Fibroblast of pulmonary artery (primary cell): ENCODE data around the gene SUN1.

ENCODE experiments used
- DNase-seq: peaks from one replicate; pipeline ENCODE4 v3.0.0-alpha.2; 2010; ENCODE audit warnings: low read depth
- H3K4me3 ChIP-seq: replicated peaks from 2 replicates; pipeline ENCODE4 v1.5.1; 2011; ENCODE audit warnings: low read depth, mild to moderate bottlenecking, control low read depth, low read length, moderate library complexity
- CTCF ChIP-seq: IDR thresholded peaks from 2 replicates; pipeline ENCODE4 v1.5.1; 2011; ENCODE audit warnings: mild to moderate bottlenecking, control low read depth, low read length, inconsistent platforms; ENCODE audit errors: missing control alignments

Gene SUN1

GRCh38 chr7:885261-885892 is 53.1 kb downstream of the SUN1 start:
- DNase-seq: no peak
- TF ChIP-seq CTCF: no peak
- H3K4me3 ChIP-seq: no peak overlapping the region

- no peak overlapping the region for H3K4me3 ChIP-seq
- DNase-seq: no peak
- no peak for TF ChIP-seq CTCF
Observed at GRCh38 chr7:885893-886625, 53.8 kb downstream of the SUN1 start.

GRCh38 chr7:886626-887487 is 54.6 kb downstream of the SUN1 start:
- no peak for DNase-seq
- no peak overlapping the region for H3K4me3 ChIP-seq
- TF ChIP-seq CTCF: no peak

- DNase-seq: no peak
- TF ChIP-seq CTCF: no peak
- no peak overlapping the region for H3K4me3 ChIP-seq
Observed at GRCh38 chr7:887488-887820, 55.2 kb downstream of the SUN1 start.

GRCh38 chr7:888081-889024 is 56.1 kb downstream of the SUN1 start:
- TF ChIP-seq CTCF: no peak
- DNase-seq: no peak
- H3K4me3 ChIP-seq: no peak overlapping the region

GRCh38 chr7:889025-889390 is 56.7 kb downstream of the SUN1 start:
- no peak for DNase-seq
- H3K4me3 ChIP-seq: no peak overlapping the region
- TF ChIP-seq CTCF: no peak
